ENCODE data around the gene PPARGC1A.

Gene PPARGC1A

DNA sequence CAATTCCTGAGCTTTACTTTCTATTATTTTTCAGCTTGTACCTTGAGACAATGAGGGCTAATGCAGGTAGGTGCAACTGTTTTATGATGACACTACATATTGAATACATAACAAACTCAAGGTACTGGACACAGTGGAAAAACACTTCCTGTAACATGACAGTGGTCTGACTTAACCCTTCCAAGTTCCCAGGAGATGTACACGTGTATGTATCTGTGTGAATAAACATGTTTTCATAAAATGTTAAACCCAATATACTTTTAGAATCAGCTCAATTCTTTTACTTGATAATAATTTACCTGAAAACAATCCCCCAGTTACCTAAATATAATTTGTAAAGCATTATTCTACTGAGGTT lies 1.2 kb upstream of the PPARGC1A start:
- Histone ChIP-seq H3K4me1 (ENCODE audit: control insufficient read depth, insufficient read depth, low read length) (peaks cover 9% of the 10 kb centered on the region), H3K9me3 (ENCODE audit: control insufficient read depth in 2 of 2, low read length in 2 of 2) (no peaks in the 10 kb centered on the region), H3K4me3 (ENCODE audit: low read length in 2 of 2) (peak overlapping the region; percentile 83 to 85), H3K9ac (ENCODE audit: low read length in 2 of 2) (peak overlapping the region; percentile 63 to 81), H3K36me3 (ENCODE audit: control insufficient read depth in 2 of 2, insufficient read depth in 2 of 2, low read length in 2 of 2) (no peaks in the 10 kb centered on the region), H3K27ac (ENCODE audit: low read length) (peak overlapping the region; percentile 81), H3K27me3 (ENCODE audit: control insufficient read depth in 1 of 2, insufficient read depth in 2 of 2, low read length in 2 of 2) (no peaks in the 10 kb centered on the region)

DNA sequence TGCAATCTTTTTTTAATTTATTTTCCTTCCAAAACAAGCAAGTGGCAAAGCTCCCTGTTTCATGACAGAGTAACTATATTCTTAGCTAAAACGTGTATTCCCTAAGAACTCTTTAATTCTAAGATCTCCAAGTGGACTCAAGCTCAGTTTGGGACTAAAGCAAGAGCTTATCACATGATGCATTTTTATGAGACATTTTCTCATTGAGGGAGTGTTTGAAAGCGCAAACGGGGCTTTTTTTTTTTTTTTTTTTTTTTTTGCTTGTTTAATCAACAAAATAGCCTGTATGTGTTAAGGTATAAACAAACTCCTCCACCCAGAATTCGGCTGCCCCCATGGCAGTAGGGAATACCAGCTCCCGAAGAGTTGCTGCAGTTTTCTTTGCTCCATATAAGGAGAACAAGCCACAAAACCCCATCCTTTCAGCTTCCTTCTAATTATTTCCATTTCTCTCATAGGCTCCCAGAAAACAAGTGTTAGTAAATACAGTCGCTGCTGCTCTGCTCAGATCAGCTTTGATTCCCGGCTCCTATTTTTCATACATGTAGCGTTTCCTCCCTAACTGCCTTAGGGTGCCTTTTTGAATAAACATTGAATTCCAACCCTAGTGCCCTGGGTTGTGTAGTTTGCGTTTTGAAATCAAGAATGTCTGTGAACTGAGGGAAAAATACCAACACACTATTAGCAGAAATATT lies 669 bp upstream of the PPARGC1A start:
- Histone ChIP-seq H3K4me3 (ENCODE audit: low read length in 2 of 2) (peak overlapping the region; percentile 83 to 85), H3K27ac (ENCODE audit: low read length) (peak overlapping the region; percentile 81), H3K36me3 (ENCODE audit: control insufficient read depth in 2 of 2, insufficient read depth in 2 of 2, low read length in 2 of 2) (no peaks in the 10 kb centered on the region), H3K9ac (ENCODE audit: low read length in 2 of 2) (peak overlapping the region; percentile 63 to 81), H3K27me3 (ENCODE audit: control insufficient read depth in 1 of 2, insufficient read depth in 2 of 2, low read length in 2 of 2) (no peaks in the 10 kb centered on the region), H3K4me1 (ENCODE audit: control insufficient read depth, insufficient read depth, low read length) (peaks cover 13% of the 10 kb centered on the region), H3K9me3 (ENCODE audit: control insufficient read depth in 2 of 2, low read length in 2 of 2) (no peaks in the 10 kb centered on the region)

- Histone ChIP-seq H3K4me1 (ENCODE audit: control insufficient read depth, insufficient read depth, low read length) (peaks cover 13% of the 10 kb centered on the region), H3K9ac (ENCODE audit: low read length in 2 of 2) (peak overlapping the region; percentile 63 to 81)
Observed at GRCh38 chr4:23889391-23889790, 456 bp downstream of the PPARGC1A start.

GRCh38 chr4:23888421-23889319 lies 1.2 kb downstream of the PPARGC1A start:
- no peaks in the 10 kb centered on the region for H3K36me3 ChIP-seq (ENCODE audit: control insufficient read depth in 2 of 2, insufficient read depth in 2 of 2, low read length in 2 of 2)
- peaks cover 13% of the 10 kb centered on the region for H3K4me1 ChIP-seq (ENCODE audit: control insufficient read depth, insufficient read depth, low read length)
- H3K27me3 ChIP-seq (ENCODE audit: control insufficient read depth in 1 of 2, insufficient read depth in 2 of 2, low read length in 2 of 2) = no peaks in the 10 kb centered on the region
- peak overlapping the region; percentile 81 for H3K27ac ChIP-seq (ENCODE audit: low read length)
- no peaks in the 10 kb centered on the region for H3K9me3 ChIP-seq (ENCODE audit: control insufficient read depth in 2 of 2, low read length in 2 of 2)
- H3K4me3 ChIP-seq (ENCODE audit: low read length in 2 of 2) = peak overlapping the region; percentile 83 to 85
- peak overlapping the region; percentile 63 to 81 for H3K9ac ChIP-seq (ENCODE audit: low read length in 2 of 2)

More at GRCh38 chr4:23889391-23889790, 456 bp downstream of the PPARGC1A start:
- H3K9me3 ChIP-seq (ENCODE audit: control insufficient read depth in 2 of 2, low read length in 2 of 2) = no peaks in the 10 kb centered on the region
- no peaks in the 10 kb centered on the region for H3K36me3 ChIP-seq (ENCODE audit: control insufficient read depth in 2 of 2, insufficient read depth in 2 of 2, low read length in 2 of 2)
- H3K27ac ChIP-seq (ENCODE audit: low read length) = peak overlapping the region; percentile 81
- H3K27me3 ChIP-seq (ENCODE audit: control insufficient read depth in 1 of 2, insufficient read depth in 2 of 2, low read length in 2 of 2) = no peaks in the 10 kb centered on the region
- peak overlapping the region; percentile 83 to 85 for H3K4me3 ChIP-seq (ENCODE audit: low read length in 2 of 2)

DNA sequence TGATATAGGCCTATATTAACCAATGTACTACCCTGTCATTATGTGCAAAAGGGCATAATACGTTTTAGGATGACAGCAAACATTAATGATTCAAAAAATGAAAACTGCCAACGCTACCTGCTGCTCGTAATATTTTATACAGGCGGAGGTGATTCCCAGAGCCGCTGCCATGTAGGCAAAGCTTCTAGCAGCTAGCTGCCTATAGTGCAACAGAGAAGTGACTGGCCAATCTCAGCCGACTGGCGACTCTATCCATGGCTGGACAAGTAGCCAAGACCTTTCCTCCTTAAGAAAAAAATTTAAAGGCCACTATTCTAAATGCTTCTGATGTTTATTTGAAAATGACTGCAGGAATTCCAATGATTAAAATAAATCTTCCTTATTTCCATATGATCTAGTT lies 1.9 kb downstream of the PPARGC1A start:
- no peaks in the 10 kb centered on the region for H3K36me3 ChIP-seq (ENCODE audit: control insufficient read depth in 2 of 2, insufficient read depth in 2 of 2, low read length in 2 of 2)
- H3K9me3 ChIP-seq (ENCODE audit: control insufficient read depth in 2 of 2, low read length in 2 of 2) = no peaks in the 10 kb centered on the region
- H3K27me3 ChIP-seq (ENCODE audit: control insufficient read depth in 1 of 2, insufficient read depth in 2 of 2, low read length in 2 of 2) = no peaks in the 10 kb centered on the region
- H3K4me1 ChIP-seq (ENCODE audit: control insufficient read depth, insufficient read depth, low read length) = peaks cover 14% of the 10 kb centered on the region
- peak overlapping the region; percentile 81 for H3K27ac ChIP-seq (ENCODE audit: low read length)
- peak overlapping the region; percentile 83 to 85 for H3K4me3 ChIP-seq (ENCODE audit: low read length in 2 of 2)
- peak overlapping the region; percentile 63 to 81 for H3K9ac ChIP-seq (ENCODE audit: low read length in 2 of 2)

DNA sequence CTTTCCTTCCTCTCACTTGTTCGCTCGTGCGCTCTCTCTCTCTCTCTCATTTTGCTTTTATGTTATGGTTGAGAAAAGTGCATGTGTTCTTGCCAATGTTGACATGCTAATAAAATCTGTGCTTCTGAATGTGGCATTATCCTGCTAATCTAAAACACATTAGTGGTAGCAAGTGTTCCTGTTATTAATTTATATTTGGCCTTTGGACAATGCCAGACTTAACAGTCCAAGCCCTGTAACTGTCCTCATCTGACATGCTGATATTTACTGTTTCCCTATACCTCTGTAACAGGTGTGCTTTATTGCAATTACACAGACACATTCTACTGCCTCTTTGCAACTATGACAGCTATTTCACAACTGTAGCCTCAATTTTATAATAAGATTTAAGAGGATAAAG lies 2.7 kb downstream of the PPARGC1A start:
- no peak overlapping the region for H3K9ac ChIP-seq (ENCODE audit: low read length in 2 of 2)
- peaks cover 19% of the 10 kb centered on the region for H3K4me1 ChIP-seq (ENCODE audit: control insufficient read depth, insufficient read depth, low read length)
- H3K27me3 ChIP-seq (ENCODE audit: control insufficient read depth in 1 of 2, insufficient read depth in 2 of 2, low read length in 2 of 2) = no peaks in the 10 kb centered on the region
- H3K27ac ChIP-seq (ENCODE audit: low read length) = peak overlapping the region; percentile 8
- H3K4me3 ChIP-seq (ENCODE audit: low read length in 2 of 2) = no peak overlapping the region
- no peaks in the 10 kb centered on the region for H3K9me3 ChIP-seq (ENCODE audit: control insufficient read depth in 2 of 2, low read length in 2 of 2)
- no peaks in the 10 kb centered on the region for H3K36me3 ChIP-seq (ENCODE audit: control insufficient read depth in 2 of 2, insufficient read depth in 2 of 2, low read length in 2 of 2)

- Histone ChIP-seq H3K4me3 (ENCODE audit: low read length in 2 of 2) (no peak overlapping the region), H3K9ac (ENCODE audit: low read length in 2 of 2) (no peak overlapping the region), H3K36me3 (ENCODE audit: control insufficient read depth in 2 of 2, insufficient read depth in 2 of 2, low read length in 2 of 2) (no peaks in the 10 kb centered on the region), H3K27ac (ENCODE audit: low read length) (no peak overlapping the region), H3K9me3 (ENCODE audit: control insufficient read depth in 2 of 2, low read length in 2 of 2) (no peaks in the 10 kb centered on the region), H3K4me1 (ENCODE audit: control insufficient read depth, insufficient read depth, low read length) (peaks cover 26% of the 10 kb centered on the region), H3K27me3 (ENCODE audit: control insufficient read depth in 1 of 2, insufficient read depth in 2 of 2, low read length in 2 of 2) (no peaks in the 10 kb centered on the region)
Observed at GRCh38 chr4:23885943-23886590, 3.8 kb downstream of the PPARGC1A start.

GRCh38 chr4:23884741-23885140 lies 5.1 kb downstream of the PPARGC1A start:
- H3K4me1 ChIP-seq (ENCODE audit: control insufficient read depth, insufficient read depth, low read length) = peaks cover 32% of the 10 kb centered on the region
- H3K9ac ChIP-seq (ENCODE audit: low read length in 2 of 2) = no peak overlapping the region
- no peaks in the 10 kb centered on the region for H3K27me3 ChIP-seq (ENCODE audit: control insufficient read depth in 1 of 2, insufficient read depth in 2 of 2, low read length in 2 of 2)

DNA sequence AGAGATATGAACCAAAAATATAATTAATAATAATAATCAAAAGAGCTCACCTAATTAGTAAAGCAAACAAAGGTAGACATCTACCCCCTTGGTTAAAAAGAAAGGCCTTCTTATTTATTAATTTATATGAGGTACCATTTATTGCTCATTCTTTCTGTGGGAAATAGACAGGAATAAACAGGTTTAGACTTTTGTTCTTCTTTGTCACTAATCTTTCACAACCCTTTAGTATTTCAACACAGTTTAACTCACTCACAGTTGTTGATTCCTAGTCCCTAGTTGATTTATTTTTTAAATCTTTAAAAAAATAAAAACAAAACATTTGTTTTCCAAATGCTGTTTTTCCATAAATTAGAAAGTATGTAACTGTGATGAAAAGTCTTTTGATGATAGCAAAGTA lies 5.6 kb downstream of the PPARGC1A start:
- no peak overlapping the region for H3K27ac ChIP-seq (ENCODE audit: low read length)
- H3K9me3 ChIP-seq (ENCODE audit: control insufficient read depth in 2 of 2, low read length in 2 of 2) = no peaks in the 10 kb centered on the region
- no peak overlapping the region for H3K9ac ChIP-seq (ENCODE audit: low read length in 2 of 2)
- no peak overlapping the region for H3K4me3 ChIP-seq (ENCODE audit: low read length in 2 of 2)
- no peaks in the 10 kb centered on the region for H3K36me3 ChIP-seq (ENCODE audit: control insufficient read depth in 2 of 2, insufficient read depth in 2 of 2, low read length in 2 of 2)
- H3K4me1 ChIP-seq (ENCODE audit: control insufficient read depth, insufficient read depth, low read length) = peaks cover 35% of the 10 kb centered on the region
- H3K27me3 ChIP-seq (ENCODE audit: control insufficient read depth in 1 of 2, insufficient read depth in 2 of 2, low read length in 2 of 2) = no peaks in the 10 kb centered on the region

More at GRCh38 chr4:23884741-23885140, 5.1 kb downstream of the PPARGC1A start:
- no peak overlapping the region for H3K4me3 ChIP-seq (ENCODE audit: low read length in 2 of 2)
- no peak overlapping the region for H3K27ac ChIP-seq (ENCODE audit: low read length)
- H3K9me3 ChIP-seq (ENCODE audit: control insufficient read depth in 2 of 2, low read length in 2 of 2) = no peaks in the 10 kb centered on the region
- H3K36me3 ChIP-seq (ENCODE audit: control insufficient read depth in 2 of 2, insufficient read depth in 2 of 2, low read length in 2 of 2) = no peaks in the 10 kb centered on the region

GRCh38 chr4:23882976-23883531 lies 6.8 kb downstream of the PPARGC1A start:
- Histone ChIP-seq H3K9me3 (ENCODE audit: control insufficient read depth in 2 of 2, low read length in 2 of 2) (no peaks in the 10 kb centered on the region), H3K9ac (ENCODE audit: low read length in 2 of 2) (no peak overlapping the region), H3K36me3 (ENCODE audit: control insufficient read depth in 2 of 2, insufficient read depth in 2 of 2, low read length in 2 of 2) (no peaks in the 10 kb centered on the region), H3K4me1 (ENCODE audit: control insufficient read depth, insufficient read depth, low read length) (peaks cover 38% of the 10 kb centered on the region), H3K4me3 (ENCODE audit: low read length in 2 of 2) (no peak overlapping the region), H3K27ac (ENCODE audit: low read length) (peak overlapping the region; percentile 7), H3K27me3 (ENCODE audit: control insufficient read depth in 1 of 2, insufficient read depth in 2 of 2, low read length in 2 of 2) (no peaks in the 10 kb centered on the region)
